Measurements from ENCODE around the gene HPSE. TPM values are rescaled to one million over a fixed set of nuclear protein-coding genes. Genes with fewer than 3 reads are reported as not detected.
A peak's percentile ranks its signal among the peaks of the same experiment; 100 is the strongest.

Gene HPSE
- total and polyA plus RNA-seq, 2 of the 8 experiments (the other 6 are each of a cell fraction or from before 2014, with no cell fraction given): 1.5 to 5.0 TPM

DNA sequence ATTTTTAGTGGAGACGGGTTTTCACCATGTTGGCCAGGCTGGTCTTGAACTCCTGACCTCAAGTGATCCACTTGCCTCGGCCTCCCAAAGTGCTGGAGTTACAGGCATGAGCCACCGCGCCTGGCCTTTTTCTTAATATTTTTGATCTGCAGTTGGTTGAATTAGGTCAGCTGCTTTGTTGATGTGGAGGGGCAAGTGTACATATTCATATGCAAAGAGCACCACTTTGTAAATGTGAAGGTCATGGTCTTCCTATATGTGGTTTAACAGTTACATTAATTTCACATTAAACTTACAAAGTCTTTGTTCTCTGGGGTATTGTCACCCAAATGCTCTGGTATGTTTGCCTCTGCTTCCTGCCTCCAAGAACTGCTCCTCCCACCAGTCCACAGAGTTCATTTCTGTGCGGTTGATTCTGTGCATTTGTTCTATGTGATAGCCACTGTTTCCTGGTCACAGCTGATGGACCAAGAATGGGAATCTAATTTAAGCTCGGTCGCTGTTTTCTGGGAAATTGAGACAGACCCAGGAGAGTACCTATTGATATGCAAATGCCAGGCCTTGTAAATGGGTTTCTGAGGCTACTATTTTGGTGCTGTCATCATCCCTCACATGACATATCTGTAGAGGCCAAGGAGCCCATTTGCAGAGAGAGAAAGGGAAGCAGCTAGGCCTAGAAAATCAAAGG lies 26.9 kb upstream of the HPSE start:
- peak overlapping the region; percentile 89; the same call in 1 of the 2 replicates for H2BK5ac ChIP-seq (ENCODE audit: low read depth, low read length)
- H2BK20ac ChIP-seq (ENCODE audit: low read length): no peak overlapping the region
- WGBS, 2 experiments (ENCODE audit: extremely low coverage in 1 of 2, insufficient coverage in 1 of 2, insufficient read length in 1 of 2, insufficient replicate concordance in 2 of 2, low coverage in 1 of 2, low lambda C conversion rate in 2 of 2, missing lambda C conversion rate in 1 of 2): 64% methylated on average over 7 of the region's 7 CpGs; no CpG with 5 or more reads in 1 of the 2 experiments
- peak overlapping the region; percentile 33; the same call in 1 of the 2 replicates for H3K27ac ChIP-seq (ENCODE audit: low read depth, low read length)
- peak overlapping the region; percentile 19 for H2AFZ ChIP-seq (ENCODE audit: low read length)
- no peaks in the 10 kb centered on the region for H4K20me1 ChIP-seq (replicated peaks in 1 of 2; ENCODE audit: control insufficient read depth in 1 of 2, insufficient read depth in 2 of 2, low read length in 2 of 2)
- H2BK120ac ChIP-seq (replicated peaks; ENCODE audit: low read depth, low read length): peak overlapping the region; percentile 61
- peak overlapping the region; percentile 31 for H4K5ac ChIP-seq (ENCODE audit: insufficient read length, low read depth, low read length)
- no peak overlapping the region for H3K23ac ChIP-seq (ENCODE audit: insufficient read length)
- DNase-seq (ENCODE audit: low read depth in 1 of 2, low spot score in 2 of 2) (peak in 1 of 2 experiments; percentile 46), FAIRE-seq (peak; percentile 71)
- ChIA-PET CTCF (ENCODE audit: partially characterized antibody) (interaction anchor here (0.7 to 3.1 kb wide), 14 partner anchors 7 to 94 kb away, joined by 3 to 20 read pairs (median 4); partner anchors contain the start of genes HELQ and MRPS18C), POLR2A (ENCODE audit: partially characterized antibody) (interaction anchor here (1.0 to 1.9 kb wide), 2 partner anchors 12 to 14 kb away, joined by 3 to 4 read pairs; no protein-coding TSS in a partner anchor)
- H3K23me2 ChIP-seq (ENCODE audit: low read depth, low read length): no peaks in the 10 kb centered on the region
- no peak overlapping the region for H2AK5ac ChIP-seq (ENCODE audit: low read depth, low read length)
- no peaks in the 10 kb centered on the region for H3K9me3 ChIP-seq (ENCODE audit: insufficient read depth in 2 of 2, low read depth in 1 of 2, low read length in 1 of 2)
- TF ChIP-seq, protein P1, sequence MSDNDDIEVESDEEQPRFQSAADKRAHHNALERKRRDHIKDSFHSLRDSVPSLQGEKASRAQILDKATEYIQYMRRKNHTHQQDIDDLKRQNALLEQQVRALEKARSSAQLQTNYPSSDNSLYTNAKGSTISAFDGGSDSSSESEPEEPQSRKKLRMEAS (IDR thresholded peaks at IDR 0.05): no peak
- TF ChIP-seq, protein P2, sequence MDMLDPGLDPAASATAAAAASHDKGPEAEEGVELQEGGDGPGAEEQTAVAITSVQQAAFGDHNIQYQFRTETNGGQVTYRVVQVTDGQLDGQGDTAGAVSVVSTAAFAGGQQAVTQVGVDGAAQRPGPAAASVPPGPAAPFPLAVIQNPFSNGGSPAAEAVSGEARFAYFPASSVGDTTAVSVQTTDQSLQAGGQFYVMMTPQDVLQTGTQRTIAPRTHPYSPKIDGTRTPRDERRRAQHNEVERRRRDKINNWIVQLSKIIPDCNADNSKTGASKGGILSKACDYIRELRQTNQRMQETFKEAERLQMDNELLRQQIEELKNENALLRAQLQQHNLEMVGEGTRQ (IDR thresholded peaks at IDR 0.05; ENCODE audit: low read length): peak; percentile 55; the same call in 1 of the 2 replicates
- TF ChIP-seq EZH2 (IDR thresholded peaks at IDR 0.05; ENCODE audit: low read depth, low read length, severe bottlenecking): no peak
- 0 out of 4 replicates have a peak, but pooled peaks have one; percentile 17 to 33 for TF ChIP-seq SIN3A (conservative IDR thresholded peaks at IDR 0.05 in 1 of 2, IDR thresholded peaks at IDR 0.05 in 1 of 2; ENCODE audit: low read depth in 1 of 2, low read length in 2 of 2)
- 0 out of 2 replicates have a peak, but pooled peaks have one; percentile 31 for TF ChIP-seq JUND (IDR thresholded peaks at IDR 0.05; ENCODE audit: low read length)
- no peak for TF ChIP-seq FOSL1 (IDR thresholded peaks at IDR 0.05; ENCODE audit: insufficient read depth, low read depth, low read length)
- peak; percentile 16 for TF ChIP-seq ASH2L (IDR thresholded peaks at IDR 0.05; ENCODE audit: low read length)
- peak overlapping the region; percentile 24 to 32; a peak in 3 of 4 replicates for H3K4me2 ChIP-seq (ENCODE audit: insufficient read depth in 1 of 2, low read depth in 2 of 2, low read length in 2 of 2)
- H4K91ac ChIP-seq (replicated peaks; ENCODE audit: insufficient read length, low read length): no peak overlapping the region
- no peaks in the 10 kb centered on the region for H3K79me2 ChIP-seq (ENCODE audit: control insufficient read depth in 1 of 2, insufficient read depth in 2 of 2, low read length in 2 of 2)
- no peak overlapping the region; a peak in 1 of 7 replicates for H3K9ac ChIP-seq (replicated peaks in 1 of 4; ENCODE audit: extremely low read depth in 1 of 4, low read depth in 3 of 4, low read length in 3 of 4)
- H3K27me3 ChIP-seq (replicated peaks in 1 of 4; ENCODE audit: control insufficient read depth in 3 of 4, extremely low read depth in 1 of 4, insufficient read depth in 3 of 4, low read length in 3 of 4): no peaks in the 10 kb centered on the region
- H4K8ac ChIP-seq (ENCODE audit: extremely low read depth, insufficient read depth, low read length): no peak overlapping the region
- H2BK15ac ChIP-seq (ENCODE audit: low read length): no peak overlapping the region
- peak overlapping the region; percentile 70 for H2BK12ac ChIP-seq (ENCODE audit: low read depth, low read length)
- H3K56ac ChIP-seq (replicated peaks; ENCODE audit: insufficient read length, low read depth, low read length): no peak overlapping the region
- no peak overlapping the region for H3K4me3 ChIP-seq (ENCODE audit: extremely low read depth in 1 of 4, insufficient read depth in 2 of 4, low read depth in 3 of 4, low read length in 4 of 4)
- H3K36me3 ChIP-seq (ENCODE audit: control insufficient read depth in 2 of 4, insufficient read depth in 4 of 4, low read length in 3 of 4): no peaks in the 10 kb centered on the region
- H3K4ac ChIP-seq (replicated peaks; ENCODE audit: insufficient read length, low read depth, low read length): no peak overlapping the region
- no peaks in the 10 kb centered on the region for H3K79me1 ChIP-seq (ENCODE audit: low read depth, low read length)
- no peak overlapping the region for H3K18ac ChIP-seq (ENCODE audit: extremely low read depth, low read length)
- no peak overlapping the region for H3K14ac ChIP-seq (ENCODE audit: insufficient read length)
- peaks cover 0 to 7% (median 1%) of the 10 kb centered on the region in 4 experiments; a peak in 3 of 7 replicates for H3K4me1 ChIP-seq (replicated peaks in 1 of 4; ENCODE audit: control insufficient read depth in 3 of 4, insufficient read depth in 4 of 4, low read length in 3 of 4)
